HG03175 (cell line): ENCODE data around the gene VPS13D.
"Not testable (repeated sequence)": the region's sequence is repeated elsewhere in the genome, so short reads cannot be mapped to it uniquely, and the experiment has no call there.

ENCODE experiments used
- ATAC-seq: cut with Tn5 transposase; IDR thresholded peaks from one replicate; pipeline ENCODE4 v1.9.1; 2021; ENCODE audit warnings: mild to moderate bottlenecking, moderate library complexity; ENCODE audit not compliant: unreplicated experiment

Gene VPS13D

DNA sequence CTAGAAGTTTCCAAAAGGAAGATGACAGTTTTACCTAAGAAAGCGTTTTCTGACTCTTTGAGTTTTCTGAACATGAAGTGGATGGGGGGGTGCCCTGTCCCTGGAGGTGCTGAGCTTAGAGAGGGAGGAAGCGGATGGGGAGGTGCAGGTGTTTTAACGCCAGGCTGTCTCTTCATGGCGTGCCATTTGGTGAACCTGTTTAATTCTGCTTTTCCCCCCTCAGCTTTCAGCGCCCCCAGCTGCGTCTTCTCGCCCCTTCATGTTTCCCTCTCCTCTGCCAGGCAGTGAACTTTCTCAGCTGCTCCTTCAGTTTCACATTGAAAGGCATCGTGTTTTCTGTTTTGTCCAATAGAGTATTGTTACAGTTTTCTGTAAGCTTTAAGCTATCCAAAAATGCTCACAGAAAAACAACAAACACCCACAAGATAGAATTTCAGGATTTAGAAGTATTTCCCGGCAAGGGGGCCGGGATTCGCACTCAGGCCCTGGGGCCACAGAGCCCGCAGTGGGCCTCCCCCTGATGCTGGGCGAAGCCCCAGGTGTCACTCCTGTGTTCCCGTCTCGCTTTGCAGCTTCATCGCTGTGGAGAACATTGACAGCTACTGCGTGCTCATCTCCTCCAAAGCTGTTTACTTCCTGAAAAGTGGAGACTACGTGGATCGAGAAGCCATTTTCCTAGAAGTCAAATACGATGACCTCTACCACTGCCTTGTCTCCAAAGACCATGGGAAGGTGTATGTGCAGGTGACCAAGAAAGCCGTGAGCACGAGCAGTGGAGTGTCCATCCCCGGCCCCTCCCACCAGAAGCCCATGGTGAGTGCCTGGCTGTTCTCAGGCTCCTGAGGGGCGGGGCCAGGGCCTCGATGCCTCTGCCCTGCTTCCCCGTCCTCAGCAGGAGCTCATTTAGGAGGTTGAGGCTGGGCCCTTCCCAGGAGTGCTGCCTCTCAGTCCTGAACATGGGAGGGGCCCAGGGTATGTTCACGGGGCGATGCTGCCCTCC lies 276.8 kb downstream of the VPS13D start:
- ATAC-seq = no peak

DNA sequence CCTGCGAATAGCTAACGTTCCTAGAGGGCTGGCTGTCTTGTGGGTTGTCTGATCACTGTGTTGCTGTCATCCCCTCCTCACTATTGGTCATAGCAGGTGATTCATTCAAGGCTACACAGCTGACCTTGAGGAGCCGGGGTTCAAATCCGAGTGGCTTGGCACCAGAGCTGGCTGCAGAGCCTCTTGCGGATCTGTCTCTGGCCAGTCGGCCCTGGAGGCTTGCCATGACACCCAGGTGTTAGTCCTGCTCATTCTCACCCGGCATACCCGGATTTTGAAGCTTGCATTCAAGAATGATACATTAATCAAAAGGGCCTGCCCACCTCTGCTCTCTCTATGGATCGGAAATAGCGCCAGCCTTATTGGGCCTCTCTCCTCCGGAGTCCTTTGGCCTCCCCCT lies 277.8 kb downstream of the VPS13D start:
- no peak for ATAC-seq

DNA sequence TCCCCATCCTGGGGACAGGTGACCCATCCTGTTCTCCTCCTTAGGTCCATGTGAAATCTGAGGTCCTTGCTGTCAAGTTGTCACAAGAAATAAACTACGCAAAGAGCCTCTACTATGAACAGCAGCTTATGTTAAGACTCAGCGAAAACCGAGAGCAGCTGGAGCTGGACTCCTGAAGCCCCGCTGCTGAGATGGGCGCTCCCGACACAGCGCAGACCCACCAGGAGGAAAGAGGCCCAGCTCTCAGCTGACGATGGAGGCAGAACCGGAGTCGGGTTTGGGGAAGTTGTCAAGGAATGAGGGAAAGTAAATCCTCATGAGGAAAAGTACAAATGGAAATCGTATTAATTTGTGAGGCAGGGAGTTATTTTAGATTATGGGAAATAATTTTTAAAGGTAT lies 279.0 kb downstream of the VPS13D start:
- ATAC-seq = no peak

DNA sequence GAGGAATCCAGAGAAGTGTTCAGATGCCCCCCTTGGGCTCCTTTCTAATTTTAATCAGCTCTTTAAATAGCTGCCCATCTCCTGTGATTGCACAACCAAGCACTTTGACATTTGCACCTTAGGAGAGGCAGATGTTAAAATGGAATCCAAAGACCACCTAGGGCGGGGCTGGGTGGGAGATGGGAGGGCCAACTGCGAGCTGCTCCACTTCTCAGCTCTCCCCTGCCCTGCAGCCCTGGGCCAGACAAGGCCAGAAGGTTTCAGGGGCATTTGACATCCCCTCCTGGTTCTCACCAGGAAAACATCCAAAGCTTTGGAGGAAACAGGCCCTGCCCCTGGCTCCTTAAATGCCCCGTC lies 281.3 kb downstream of the VPS13D start:
- no peak for ATAC-seq

DNA sequence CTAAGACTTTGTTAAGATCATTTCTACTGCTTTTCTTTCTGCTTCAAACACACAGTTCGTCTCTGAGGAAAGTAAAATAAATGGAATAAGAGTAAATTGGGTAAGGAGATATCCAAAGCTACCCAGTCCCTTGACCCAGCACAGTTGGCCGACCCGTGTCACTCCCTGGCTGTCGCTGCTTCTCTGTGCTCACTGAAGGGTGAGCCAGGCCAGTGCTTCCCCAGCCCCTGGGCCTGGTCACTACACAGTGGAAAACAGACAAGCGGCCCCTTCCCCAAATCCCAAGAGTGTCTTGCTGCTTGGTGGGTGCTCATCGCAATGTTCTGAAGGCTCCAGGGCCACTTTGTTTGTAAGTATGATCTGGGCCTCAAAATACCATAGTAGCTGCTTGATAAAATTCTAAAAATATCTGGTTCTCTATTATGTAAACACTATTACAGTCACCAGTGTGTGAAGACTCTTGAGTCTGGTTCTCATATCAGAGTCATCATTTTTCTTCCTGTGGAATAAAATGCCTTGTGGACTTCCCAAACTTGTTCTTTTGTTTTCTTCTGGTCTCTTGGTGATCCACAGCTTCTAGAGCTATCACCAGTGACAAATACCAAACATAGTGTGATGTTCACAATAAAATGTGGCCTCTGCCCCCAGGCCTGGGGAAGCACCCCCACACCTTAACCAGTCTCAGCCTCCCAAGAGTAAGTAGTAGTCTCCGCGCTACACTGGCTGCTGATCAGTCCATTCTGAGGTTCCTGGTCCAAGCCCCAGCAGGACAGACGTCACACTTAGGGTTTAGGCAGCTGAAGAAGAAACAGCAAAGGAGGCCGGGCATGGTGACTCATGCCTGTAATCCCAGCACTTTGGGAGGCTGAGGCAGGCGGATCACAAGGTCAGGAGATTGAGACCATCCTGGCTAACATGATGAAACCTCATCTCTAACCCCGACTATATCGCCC lies 282.0 kb downstream of the VPS13D start:
- no peak for ATAC-seq

DNA sequence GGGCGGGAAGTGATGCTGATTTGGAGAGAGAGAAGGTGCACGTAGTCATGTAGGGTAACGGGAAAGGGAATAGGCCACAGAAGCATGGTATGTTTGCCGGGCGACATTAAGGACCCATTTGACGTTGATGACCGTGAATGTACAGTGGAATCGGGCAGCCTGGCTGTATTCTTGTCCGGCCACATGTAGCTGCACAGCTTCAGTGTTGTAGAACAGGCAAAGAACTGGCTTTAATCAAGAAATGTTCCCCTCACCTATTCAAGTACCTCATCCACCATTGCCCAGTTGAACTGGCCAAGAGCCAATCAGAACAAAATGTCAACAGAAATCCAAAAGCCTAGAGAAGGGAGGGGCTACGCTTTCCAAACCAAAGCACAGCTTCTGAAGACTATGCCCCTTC lies 283.4 kb downstream of the VPS13D start:
- no peak for ATAC-seq

DNA sequence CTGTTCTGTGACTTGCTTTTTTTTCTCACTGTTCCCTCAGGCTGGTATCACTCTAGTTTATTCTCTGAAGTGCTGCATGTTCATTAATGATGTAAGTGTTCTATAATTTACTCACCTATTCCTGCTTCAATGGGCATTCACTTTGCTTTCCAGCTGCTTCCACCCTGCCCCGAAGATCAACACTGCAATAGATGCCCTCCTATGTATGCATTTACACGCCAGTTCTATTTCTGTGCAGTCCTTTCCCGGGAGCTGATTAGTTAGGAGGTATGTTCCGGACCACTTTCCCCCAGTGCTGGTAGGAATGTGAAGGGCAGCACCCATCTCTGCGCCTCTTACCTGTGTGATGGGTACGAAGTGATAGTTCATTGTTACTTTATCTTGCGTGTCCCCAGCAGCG lies 284.8 kb downstream of the VPS13D start:
- ATAC-seq = no peak

DNA sequence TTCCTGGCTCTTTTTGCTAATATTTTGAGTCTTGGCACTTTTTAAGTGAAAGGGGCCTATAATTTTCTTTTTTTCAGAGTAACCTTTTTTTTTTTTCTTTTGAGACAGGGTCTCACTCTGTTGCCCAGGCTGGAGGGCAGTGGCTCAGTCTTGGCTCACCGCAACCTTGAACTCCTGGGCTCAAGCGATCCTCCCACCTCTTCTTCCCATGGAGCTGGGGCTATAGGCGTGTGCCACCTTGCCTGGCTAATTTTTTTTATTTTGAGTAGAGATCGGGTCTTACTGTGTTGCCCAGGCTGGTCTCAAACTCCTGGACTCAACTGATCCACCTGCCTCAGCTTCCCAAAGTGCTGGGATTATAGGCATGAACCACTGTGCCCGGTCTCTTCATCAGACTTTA lies 285.4 kb downstream of the VPS13D start:
- no peak for ATAC-seq

DNA sequence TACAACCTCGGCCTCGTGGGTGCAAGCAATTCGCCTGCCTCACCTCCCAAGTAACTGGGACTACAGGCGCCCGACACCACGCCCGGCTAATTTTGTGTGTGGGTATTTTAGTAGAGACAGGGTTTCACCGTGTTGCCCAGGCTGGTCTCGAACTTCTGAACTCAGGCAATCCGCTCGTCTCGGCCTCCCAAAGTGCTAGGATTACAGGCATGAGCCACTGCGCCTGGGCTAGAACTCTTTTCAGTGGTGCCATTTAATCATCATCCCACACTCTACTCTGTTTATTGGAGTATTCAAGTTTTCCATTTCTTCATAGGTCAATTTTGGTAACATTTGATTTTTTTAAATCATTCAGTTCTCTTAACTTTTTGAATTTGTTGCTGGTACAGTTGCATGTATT lies 286.9 kb downstream of the VPS13D start:
- ATAC-seq = no peak

DNA sequence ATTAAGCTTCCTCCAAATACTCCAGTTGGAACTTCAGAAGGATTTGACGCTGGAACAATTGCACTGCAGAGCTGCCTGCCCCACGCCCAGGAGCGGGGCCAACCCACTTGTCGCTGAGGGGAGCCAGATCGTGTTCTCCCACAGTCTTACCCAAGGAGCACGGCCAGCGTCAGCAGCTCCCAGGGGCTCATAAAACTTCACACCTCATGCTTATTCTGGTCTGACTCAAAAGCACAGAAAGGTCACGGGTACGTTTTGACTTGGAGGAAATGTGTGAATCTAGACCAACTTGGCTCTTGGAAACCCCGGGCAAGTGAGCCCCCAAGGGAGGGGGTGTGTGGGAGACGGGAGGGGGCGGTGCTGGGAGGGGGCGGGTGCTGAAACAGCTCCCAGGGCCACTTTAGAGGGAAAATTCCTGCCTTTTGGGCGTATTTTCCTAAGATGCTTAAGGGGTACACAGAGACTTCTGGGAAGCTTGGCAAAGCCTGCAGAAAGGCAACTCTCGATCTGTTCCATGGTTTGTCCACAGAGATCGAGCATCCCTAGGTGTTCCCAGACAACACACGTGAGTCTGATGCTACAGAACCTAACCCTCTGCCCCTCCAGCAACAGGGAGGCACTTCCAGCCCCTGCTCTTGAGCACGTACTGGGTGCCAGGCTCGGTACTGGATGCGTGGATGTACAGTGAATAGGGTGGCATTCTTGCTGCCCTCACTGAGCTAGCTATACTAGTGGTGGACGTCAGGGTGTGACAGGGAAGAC lies 289.3 kb downstream of the VPS13D start:
- ATAC-seq = no peak

DNA sequence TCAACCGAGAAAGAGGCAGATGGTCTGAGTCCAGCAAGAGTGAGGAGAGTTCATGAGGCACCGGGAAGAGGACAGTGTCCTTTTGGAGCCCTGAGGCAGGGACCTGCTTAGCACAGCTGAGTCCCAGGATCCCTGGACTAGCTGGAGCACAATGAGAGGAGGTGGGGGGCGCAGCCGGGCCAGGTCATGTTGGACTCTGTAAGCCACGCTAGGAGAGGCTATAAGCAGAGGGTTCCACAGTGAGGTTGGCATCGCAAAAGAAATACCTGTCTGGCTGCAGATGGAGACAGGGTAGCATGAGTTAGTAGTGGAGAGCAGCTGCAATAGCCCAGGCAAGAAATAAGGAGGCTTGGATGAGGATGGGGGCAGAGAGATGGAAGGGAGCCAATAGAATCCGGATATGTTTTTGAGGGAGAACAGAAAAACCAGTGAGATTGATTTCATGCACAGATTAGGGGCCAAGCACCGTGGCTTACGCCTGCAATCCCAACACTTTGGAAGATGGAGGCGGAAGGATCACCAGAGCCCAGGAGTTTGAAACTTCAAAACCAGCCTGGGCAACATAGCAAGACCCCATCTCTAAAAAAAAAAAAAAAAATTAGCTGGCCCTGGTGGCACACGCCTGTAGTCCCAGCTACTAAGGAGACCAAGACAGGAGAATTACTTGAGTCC lies 290.0 kb downstream of the VPS13D start:
- no peak for ATAC-seq

DNA sequence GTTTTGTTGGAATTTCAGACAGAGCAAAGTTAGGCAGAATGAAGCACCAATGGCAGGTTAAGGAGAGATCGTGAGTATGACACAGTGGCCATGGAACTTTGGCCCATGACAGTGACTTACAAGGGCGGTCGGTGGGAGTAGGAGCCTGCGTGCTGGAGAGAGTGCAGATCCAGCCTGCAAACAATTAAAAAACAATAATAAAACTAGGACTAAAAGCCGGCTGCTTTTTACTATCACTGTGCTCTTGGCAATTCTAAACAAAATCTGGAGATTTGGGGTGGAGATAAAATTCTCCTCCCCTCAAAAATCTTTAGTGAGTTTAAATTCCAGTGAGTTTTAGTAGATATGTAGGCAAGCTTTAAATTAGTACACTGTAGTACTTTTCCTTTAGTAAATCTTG lies 291.3 kb downstream of the VPS13D start:
- ATAC-seq = no peak

DNA sequence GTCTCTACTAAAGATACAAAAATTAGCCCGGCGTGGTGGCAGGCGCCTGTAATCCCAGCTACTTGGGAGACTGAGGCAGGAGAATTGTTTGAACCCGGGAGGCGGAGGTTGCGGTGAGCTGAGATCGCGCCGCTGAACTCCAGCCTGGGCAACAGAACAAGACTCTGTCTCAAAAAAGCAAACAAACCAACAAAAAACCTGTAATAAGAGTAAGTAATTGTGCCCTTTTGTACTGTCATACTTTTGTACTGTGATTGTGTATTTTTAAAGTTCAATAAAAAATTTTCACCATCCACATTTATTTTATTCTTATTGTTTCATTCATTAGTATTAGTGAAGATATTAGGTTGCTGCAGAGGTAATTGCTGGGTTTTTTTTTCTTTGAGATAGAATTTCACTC lies 292.9 kb downstream of the VPS13D start:
- not testable (repeated sequence) for ATAC-seq

DNA sequence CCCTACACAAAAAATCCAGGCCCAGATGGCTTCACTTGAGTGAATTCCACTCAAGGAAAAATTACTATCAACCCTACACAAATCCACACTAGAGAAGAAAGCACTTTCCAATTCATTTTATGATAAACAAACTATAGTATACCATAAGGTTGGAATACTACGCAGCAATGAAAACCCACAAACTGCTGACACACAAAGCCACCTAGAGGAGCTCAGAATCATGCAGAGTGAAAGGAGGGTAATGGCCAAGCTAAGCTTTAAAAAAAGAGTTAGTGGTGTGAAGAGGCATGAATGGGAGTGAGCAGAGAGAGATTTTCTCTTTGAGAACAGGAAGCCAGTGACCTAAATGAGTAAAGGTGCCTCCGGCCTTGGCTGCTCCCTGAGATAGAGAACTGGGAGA lies 294.4 kb downstream of the VPS13D start:
- no peak for ATAC-seq

DNA sequence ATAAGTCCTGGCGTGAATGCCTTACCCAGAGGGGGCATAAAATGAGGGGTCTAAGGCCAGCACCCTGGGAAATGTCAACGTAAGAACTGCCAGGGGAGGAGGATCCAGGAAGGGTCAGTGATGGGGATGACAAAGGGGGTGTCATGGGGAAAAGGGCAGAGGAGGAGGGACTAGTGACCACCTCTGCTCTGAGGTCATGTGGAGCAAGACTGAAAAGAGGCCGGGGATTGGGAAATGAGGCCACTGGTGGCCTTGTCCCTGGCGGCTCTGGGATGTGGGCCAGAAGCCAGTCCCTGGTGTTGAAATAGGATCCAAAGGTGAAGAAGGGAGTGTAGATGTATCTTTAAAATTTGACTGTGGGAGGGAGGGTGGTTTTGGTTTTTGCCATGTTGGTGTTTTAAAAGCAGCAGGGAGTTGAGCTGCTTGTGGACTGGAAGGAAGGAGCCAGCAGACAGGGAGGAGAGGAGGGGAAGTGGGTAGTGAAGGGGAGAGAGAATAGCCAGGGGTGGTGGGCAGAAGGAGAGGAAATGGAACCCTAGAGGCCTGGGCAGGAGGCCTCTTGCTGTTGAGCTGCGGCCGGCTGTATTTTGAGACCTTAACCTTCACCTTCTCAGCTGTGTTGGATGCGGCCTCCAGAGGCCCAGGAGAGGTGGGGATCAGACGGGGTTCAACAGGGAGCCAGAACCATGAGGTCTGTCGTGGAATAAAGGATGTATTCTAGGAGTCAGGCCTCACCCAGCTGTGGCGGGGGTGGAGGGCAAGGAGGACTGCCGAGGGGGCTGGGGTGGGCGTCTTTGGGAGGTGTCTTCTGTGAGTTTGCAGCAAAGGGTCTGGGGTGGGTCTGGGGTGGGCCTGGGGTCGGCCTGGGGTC lies 295.7 kb downstream of the VPS13D start:
- ATAC-seq = no peak

DNA sequence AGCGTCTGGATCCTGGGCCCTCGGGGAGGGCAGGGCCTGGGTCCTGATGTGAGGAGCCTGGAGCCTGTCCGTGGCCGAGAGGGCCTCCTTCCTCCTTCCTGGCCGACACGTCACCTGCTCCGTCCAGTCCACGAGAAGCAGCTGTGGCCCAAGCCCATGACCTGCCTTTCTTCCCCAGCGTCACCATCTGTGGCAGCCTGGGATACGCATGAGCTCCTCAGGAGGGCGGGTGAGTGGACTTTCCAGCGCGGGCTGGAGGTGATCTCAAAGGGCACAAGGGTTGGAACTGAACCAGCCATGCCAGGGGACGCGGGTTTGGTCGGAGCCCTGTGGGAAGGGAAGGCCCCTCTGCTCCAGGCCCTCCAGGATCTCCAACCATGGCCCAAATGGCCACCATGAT lies 297.7 kb downstream of the VPS13D start:
- ATAC-seq = no peak

DNA sequence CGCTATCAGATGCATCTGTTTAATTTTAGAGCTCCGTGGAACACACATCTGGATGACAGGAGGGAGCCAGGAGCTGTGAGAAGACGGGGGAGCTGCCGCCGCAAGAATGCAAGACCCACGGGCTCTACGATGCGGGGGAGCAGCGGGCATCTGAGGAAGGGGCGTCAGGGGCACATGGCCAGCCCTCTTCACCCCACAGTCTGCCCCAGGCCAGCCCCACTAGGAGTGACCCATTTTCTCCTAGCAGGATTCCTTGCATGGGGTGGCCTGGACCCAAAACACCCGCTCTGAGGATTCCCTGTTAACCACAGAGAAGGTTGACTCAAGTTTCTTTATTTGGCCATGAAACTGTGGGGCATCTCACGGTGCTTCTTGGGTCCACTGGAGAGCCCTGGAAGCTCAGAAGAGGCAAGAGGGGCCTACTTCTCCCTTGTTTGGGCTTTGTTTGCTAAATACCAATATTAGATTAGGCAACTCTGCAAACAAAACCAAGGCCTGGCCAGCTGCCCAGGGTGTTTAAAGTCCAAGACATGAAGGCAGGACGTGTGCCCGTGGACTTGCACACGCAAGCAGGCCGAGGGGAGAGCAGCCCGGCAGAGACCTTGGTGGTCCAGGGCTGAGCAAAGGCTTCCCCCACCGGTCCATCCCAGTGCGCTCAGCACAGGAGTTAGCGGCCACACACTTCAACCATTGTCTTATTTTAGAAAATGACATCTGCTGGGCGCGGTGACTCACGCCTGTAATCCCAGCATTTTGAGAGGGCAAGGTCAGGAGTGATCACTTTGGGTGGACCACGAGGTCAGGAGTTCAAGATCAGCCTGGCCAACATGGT lies 298.4 kb downstream of the VPS13D start:
- ATAC-seq = no peak

DNA sequence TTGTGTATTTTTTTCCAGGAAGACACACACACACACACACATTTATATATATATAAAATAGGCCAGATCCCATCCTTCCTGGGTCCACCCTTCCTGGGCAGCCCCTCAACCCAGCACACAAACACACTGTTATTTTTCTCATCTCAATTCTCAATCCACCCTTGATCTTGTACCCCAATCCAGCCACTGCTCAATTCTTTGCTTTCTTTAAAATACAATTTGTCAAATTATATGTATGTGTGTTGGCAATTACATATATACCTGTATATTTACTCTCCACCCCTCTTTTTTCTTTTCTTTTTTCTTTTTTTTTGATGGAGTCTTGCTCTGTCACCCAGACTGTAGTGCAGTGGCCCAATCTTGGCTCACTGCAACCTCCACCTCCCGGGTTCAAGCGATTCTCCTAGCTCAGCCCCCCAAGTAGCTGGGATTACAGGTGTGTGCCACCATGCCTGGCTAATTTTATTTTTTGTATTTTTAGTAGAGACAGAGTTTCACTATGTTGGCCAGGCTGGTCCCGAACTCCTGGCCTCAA lies 299.9 kb downstream of the VPS13D start:
- no peak for ATAC-seq
